IMR-90 (cell line): Measurements from ENCODE around the gene PLXNC1. TPM values are rescaled to one million over a fixed set of nuclear protein-coding genes. Genes with fewer than 3 reads are reported as not detected.
A peak's percentile ranks its signal among the peaks of the same experiment; 100 is the strongest.

Experiments used
- ATAC-seq: fragments of 200-7000 bp; cut with Tn5 transposase; 2 replicates; pipeline ENCODE4 v1.9.1; 2020; ENCODE audit warnings: low read depth, mild to moderate bottlenecking, moderate library complexity
- BruUV-seq: library from RNA; stranded (reverse); fragments of 400-500 nt; replicated peaks from 2 replicates; lab custom pipeline; 2021; lab: Mats Ljungman, UMichigan
- CTCF ChIA-PET: fragments of 300-600 bp; formaldehyde crosslinking; extraction: SDS; loops from one replicate; lab custom pipeline; 2021; ENCODE audit warnings: antibody characterized with exemption; lab: Yijun Ruan, JAX
- POLR2A ChIA-PET: fragments of 300-600 bp; sonication (Branson Sonifier 250); formaldehyde crosslinking; loops from one replicate; lab custom pipeline; 2022; ENCODE audit warnings: antibody characterized with exemption; ENCODE audit not compliant: unreplicated experiment; lab: Charles Lee
- DNase-seq: peaks from one replicate; pipeline ENCODE4 v3.0.0; 2013
- H2AFZ ChIP-seq: replicated peaks from 2 replicates; pipeline ENCODE3; 2013; ENCODE audit warnings: low read length, mild to moderate bottlenecking; ENCODE audit not compliant: poor library complexity
- H2AK5ac ChIP-seq: 2 replicates; pipeline ENCODE4 v1.6.1; 2013; ENCODE audit warnings: low read depth, low read length, inconsistent platforms
- H2AK9ac ChIP-seq: replicated peaks from 2 replicates; pipeline ENCODE3; 2013; ENCODE audit warnings: mild to moderate bottlenecking, low read depth, low read length, moderate library complexity; ENCODE audit not compliant: poor library complexity
- H2BK120ac ChIP-seq: 2 replicates; pipeline ENCODE4 v1.6.1; 2013; ENCODE audit warnings: low read depth, low read length, inconsistent platforms
- H2BK15ac ChIP-seq: 3 replicates; pipeline ENCODE4 v1.6.1; 2013; ENCODE audit warnings: low read depth, low read length, inconsistent platforms
- H2BK20ac ChIP-seq: 2 replicates; pipeline ENCODE4 v1.6.1; 2013; ENCODE audit warnings: low read depth, mild to moderate bottlenecking, inconsistent platforms, low read length, moderate library complexity
- H2BK5ac ChIP-seq: 2 replicates; pipeline ENCODE4 v1.6.1; 2013; ENCODE audit warnings: mild to moderate bottlenecking, low read depth, low read length, inconsistent platforms; ENCODE audit not compliant: poor library complexity, severe bottlenecking
- H3K14ac ChIP-seq: replicated peaks from 2 replicates; pipeline ENCODE4 v1.6.1; 2013; ENCODE audit warnings: low read depth, low read length, inconsistent platforms
- H3K18ac ChIP-seq: 2 replicates; pipeline ENCODE4 v1.6.1; 2013; ENCODE audit warnings: low read depth, low read length, control low read depth
- H3K23ac ChIP-seq: 2 replicates; pipeline ENCODE4 v1.6.1; 2013; ENCODE audit warnings: low read depth, low read length, inconsistent platforms
- H3K27ac ChIP-seq: 2 replicates; pipeline ENCODE4 v1.5.1; 2013; ENCODE audit warnings: mild to moderate bottlenecking, control low read depth, low read length; ENCODE audit not compliant: insufficient read depth
- H3K27me3 ChIP-seq: 2 replicates; pipeline ENCODE4 v1.6.1; 2013; ENCODE audit warnings: low read length; ENCODE audit not compliant: control insufficient read depth, insufficient read depth
- H3K36me3 ChIP-seq: 2 replicates; pipeline ENCODE4 v1.6.1; 2013; ENCODE audit warnings: low read length, mixed read lengths; ENCODE audit not compliant: control insufficient read depth, insufficient read depth
- H3K4ac ChIP-seq: 2 replicates; pipeline ENCODE4 v1.6.1; 2013; ENCODE audit warnings: low read depth, low read length, inconsistent platforms
- H3K4me1 ChIP-seq: 2 replicates; pipeline ENCODE4 v1.6.1; 2013; ENCODE audit warnings: low read length, mixed read lengths; ENCODE audit not compliant: control insufficient read depth, insufficient read depth
- H3K4me2 ChIP-seq: 2 replicates; pipeline ENCODE4 v1.6.1; 2013; ENCODE audit warnings: low read depth, mild to moderate bottlenecking, control low read depth, low read length, moderate library complexity
- H3K4me3 ChIP-seq: 2 replicates; pipeline ENCODE4 v1.5.1; 2013; ENCODE audit warnings: low read depth, mild to moderate bottlenecking, control low read depth, low read length, moderate library complexity; ENCODE audit not compliant: insufficient read depth
- H3K56ac ChIP-seq: 2 replicates; pipeline ENCODE4 v1.6.1; 2013; ENCODE audit warnings: low read length, inconsistent platforms; ENCODE audit not compliant: insufficient read depth; ENCODE audit errors: extremely low read depth
- H3K79me1 ChIP-seq, 2 experiments: 2 replicates each; pipeline ENCODE4 v1.6.1; 2013; ENCODE audit warnings: low read length in 2 of 2, inconsistent platforms in 1 of 2, low read depth in 1 of 2
- H3K9ac ChIP-seq: 2 replicates; pipeline ENCODE4 v1.6.1; 2013; ENCODE audit warnings: low read depth, low read length, control low read depth
- H3K9me1 ChIP-seq: 2 replicates; pipeline ENCODE4 v1.6.1; 2013; ENCODE audit warnings: low read length, inconsistent platforms; ENCODE audit not compliant: insufficient read depth
- H3K9me3 ChIP-seq: 2 replicates; pipeline ENCODE4 v1.6.1; 2013; ENCODE audit warnings: low read length; ENCODE audit not compliant: control insufficient read depth, insufficient read depth
- H4K20me1 ChIP-seq: 2 replicates; pipeline ENCODE4 v1.6.1; 2013; ENCODE audit warnings: low read length, inconsistent platforms; ENCODE audit not compliant: insufficient read depth
- H4K5ac ChIP-seq: 2 replicates; pipeline ENCODE4 v1.6.1; 2013; ENCODE audit warnings: mild to moderate bottlenecking, low read depth, low read length, control low read depth
- H4K8ac ChIP-seq, 2 experiments: 2 replicates each; pipeline ENCODE4 v1.6.1; 2013; ENCODE audit warnings: low read depth in 2 of 2, low read length in 2 of 2, control low read depth in 1 of 2, inconsistent platforms in 1 of 2
- H4K91ac ChIP-seq: 2 replicates; pipeline ENCODE4 v1.6.1; 2013; ENCODE audit warnings: low read depth, low read length, inconsistent platforms; ENCODE audit not compliant: insufficient read depth
- CEBPB ChIP-seq: IDR thresholded peaks from 2 replicates; pipeline ENCODE4 v1.6.1; 2012; ENCODE audit warnings: low read depth, low read length, improper control_type of control experiment
- CHD1 ChIP-seq: IDR thresholded peaks from 2 replicates; pipeline ENCODE4 v1.6.1; 2012; ENCODE audit warnings: low read depth, low read length, improper control_type of control experiment
- CTCF ChIP-seq: conservative IDR thresholded peaks from 2 replicates; pipeline ENCODE4 v1.5.1; 2012; ENCODE audit warnings: mild to moderate bottlenecking, low read depth, low read length, improper control_type of control experiment
- ELK1 ChIP-seq: fragments of 150-350 bp; IDR thresholded peaks from 2 replicates; pipeline ENCODE4 v1.6.1; 2016; ENCODE audit warnings: low read depth, mild to moderate bottlenecking, low read length, moderate library complexity, borderline replicate concordance
- FOS ChIP-seq: fragments of 150-350 bp; IDR thresholded peaks from 2 replicates; pipeline ENCODE4 v1.6.1; 2016; ENCODE audit warnings: low read depth, low read length
- MAFK ChIP-seq: IDR thresholded peaks from 2 replicates; pipeline ENCODE4 v1.6.1; 2012; ENCODE audit warnings: low read depth, low read length, improper control_type of control experiment
- MAZ ChIP-seq: IDR thresholded peaks from 2 replicates; pipeline ENCODE4 v1.6.1; 2012; ENCODE audit warnings: low read depth, mild to moderate bottlenecking, low read length, improper control_type of control experiment, moderate library complexity, borderline replicate concordance
- MXI1 ChIP-seq: IDR thresholded peaks from 2 replicates; pipeline ENCODE4 v1.6.1; 2012; ENCODE audit warnings: low read depth, mild to moderate bottlenecking, low read length, moderate library complexity, borderline replicate concordance
- POLR2A ChIP-seq: IDR thresholded peaks from 2 replicates; pipeline ENCODE4 v1.6.1; 2012; ENCODE audit warnings: mild to moderate bottlenecking, low read depth, low read length
- RAD21 ChIP-seq: IDR thresholded peaks from 2 replicates; pipeline ENCODE4 v1.6.1; 2012; ENCODE audit warnings: low read length, improper control_type of control experiment
- RFX5 ChIP-seq: IDR thresholded peaks from 2 replicates; pipeline ENCODE4 v1.8.0; 2012; ENCODE audit warnings: low read depth, mild to moderate bottlenecking, low read length, moderate library complexity
- USF2 ChIP-seq: fragments of 150-350 bp; IDR thresholded peaks from 2 replicates; pipeline ENCODE4 v1.6.1; 2017; ENCODE audit warnings: mild to moderate bottlenecking, antibody characterized with exemption, low read length, low read depth
- WGBS, 2 experiments: methylation state at CpG; one replicate each; pipeline versions ENCODE4 v1.1.5 to v1.1.7; 2013; ENCODE audit warnings: missing lambda C conversion rate in 2 of 2; ENCODE audit not compliant: insufficient read length in 1 of 2; ENCODE audit errors: extremely low coverage in 2 of 2; 5-methylcytosine and 5-hydroxymethylcytosine counted together
- dilution Hi-C: fragments of 300-500 bp; cut with HindIII; formaldehyde crosslinking; loops from one replicate; pipeline ENCODE4 v1.14.3; 2018; ENCODE audit warnings: low sequenced_read_pairs; ENCODE audit not compliant: unreplicated experiment
- in situ Hi-C: fragments of 300-500 bp; cut with MboI; formaldehyde crosslinking; loops from 3 replicates; pipeline ENCODE4 v1.14.3; 2019; ENCODE audit warnings: low sequenced_read_pairs, inconsistent platforms, mixed read lengths
- intact Hi-C: fragments of 100-400 bp; cut with micrococcal nuclease; formaldehyde crosslinking; loops from 2 replicates; pipeline ENCODE4 v1.10.0; 2022
- polyA plus RNA-seq, 3 experiments: library from polyadenylated mRNA; depleted of rRNA; stranded (reverse); fragments of >200 nt; gene quantifications; 2 replicates each; pipeline ENCODE4 v1.2.3, GENCODE V29; 2012; ENCODE audit warnings: low replicate concordance in 1 of 3
- total RNA-seq: library from RNA; depleted of rRNA; stranded (reverse); fragments of >200 nt; gene quantifications from 2 replicates; pipeline ENCODE4 v1.2.3, GENCODE V29; 2012

The PLXNC1 gene
- total and polyA plus RNA-seq, 2 of the 4 experiments (the other 2 are of a cell fraction) = 1.0 to 1.6 TPM

GRCh38 chr12:94267537-94267872, 119.1 kb downstream of the PLXNC1 start (continued):
- TF ChIP-seq ELK1 (no peak), MAZ (no peak), CEBPB (no peak), RAD21 (no peak)

GRCh38 chr12:94267921-94268471, 119.6 kb downstream of the PLXNC1 start:
- in situ Hi-C loops = no loop called here
- 0 out of 2 replicates have a peak, but pooled peaks have one; percentile 21 for ATAC-seq
- H3K14ac ChIP-seq = no peak overlapping the region; the same call in 1 of the 2 replicates
- H2AK5ac ChIP-seq = no peak overlapping the region
- H2BK15ac ChIP-seq = no peak overlapping the region
- DNase-seq = no peak
- H3K4me3 ChIP-seq = no peak overlapping the region
- no peak overlapping the region for H2BK5ac ChIP-seq
- no peaks in the 10 kb centered on the region for H3K27me3 ChIP-seq
- intact Hi-C loops = loop anchor here (5.0 kb wide), 2 partner anchors 96 to 159 kb away; no protein-coding TSS in a partner anchor
- H4K20me1 ChIP-seq = no peaks in the 10 kb centered on the region
- H4K5ac ChIP-seq = peak overlapping the region; percentile 56; the same call in 1 of the 2 replicates
- no TSS peak for BruUV-seq
- CTCF ChIA-PET = no interaction called here
- no CpG with 5 or more reads among the region's 5 CpGs for WGBS, 2 experiments
- peaks cover 3% of the 10 kb centered on the region for H3K9me1 ChIP-seq
- H3K36me3 ChIP-seq = no peaks in the 10 kb centered on the region
- no peak overlapping the region for H2AFZ ChIP-seq
- H3K56ac ChIP-seq = no peak overlapping the region
- peak overlapping the region; percentile 76; the same call in 1 of the 2 replicates for H3K27ac ChIP-seq
- H3K4ac ChIP-seq = peak overlapping the region; percentile 48
- H4K91ac ChIP-seq = no peak overlapping the region
- H2AK9ac ChIP-seq = no peak overlapping the region
- peak overlapping the region; percentile 52; the same call in 1 of the 2 replicates for H2BK120ac ChIP-seq
- POLR2A ChIA-PET = no interaction called here
- dilution Hi-C loops = no loop called here
- H3K4me2 ChIP-seq = no peak overlapping the region; the same call in 1 of the 2 replicates
- no peak overlapping the region for H3K9ac ChIP-seq
- peaks cover 6% of the 10 kb centered on the region; the same call in 1 of the 2 replicates for H3K4me1 ChIP-seq
- H3K9me3 ChIP-seq = no peaks in the 10 kb centered on the region
- peak overlapping the region; percentile 68; the same call in 1 of the 2 replicates for H3K18ac ChIP-seq
- no peak overlapping the region for H3K23ac ChIP-seq
- peak overlapping the region; percentile 23 for H2BK20ac ChIP-seq
- H4K8ac ChIP-seq = no peak overlapping the region
- H3K79me1 ChIP-seq = no peaks in the 10 kb centered on the region
- TF ChIP-seq ELK1 (no peak), FOS (no peak), RFX5 (no peak), CEBPB (no peak), CHD1 (no peak), MXI1 (no peak), POLR2A (no peak), USF2 (no peak), CTCF (no peak), MAFK (no peak)
